ENCODE data around the gene SMARCD3.

- TF ChIP-seq CTCF (conservative IDR thresholded peaks at IDR 0.05 in 1 of 2, IDR thresholded peaks at IDR 0.05 in 1 of 2; ENCODE audit: low read depth in 1 of 2, low read length in 2 of 2) = no peak
- TF ChIP-seq EZH2 (IDR thresholded peaks at IDR 0.05; ENCODE audit: low read length, missing control alignments) = no peak
Measured at GRCh38 chr7:151235091-151235787, 13.3 kb downstream of the SMARCD3 start.
